CD14-positive monocyte (primary cell): Measurements from ENCODE around the gene REEP1. TPM values are rescaled to one million over a fixed set of nuclear protein-coding genes. Genes with fewer than 3 reads are reported as not detected.

Experiments
- DNase-seq, 3 donors: peaks; one replicate each; pipeline ENCODE4 v3.0.0-alpha.2; 2011 to 2022
- H2AFZ ChIP-seq: 2 replicates; pipeline ENCODE4 v1.6.0; 2012; ENCODE audit warnings: mild to moderate bottlenecking, low read depth, low read length, inconsistent platforms; ENCODE audit not compliant: insufficient read depth, poor library complexity, severe bottlenecking
- H3K27ac ChIP-seq, 2 donors: 1 replicate in 1 of 2; 2 replicates in 1 of 2; pipeline ENCODE4 v1.5.1; 2012 to 2013; ENCODE audit warnings: low read length in 2 of 2, control low read depth in 1 of 2, inconsistent platforms in 1 of 2, low read depth in 1 of 2, mild to moderate bottlenecking in 1 of 2
- H3K27me3 ChIP-seq, 2 donors: one replicate each; pipeline versions ENCODE4 v1.6.0 to v1.6.1; 2011 to 2013; ENCODE audit warnings: low read length in 2 of 2; ENCODE audit not compliant: control insufficient read depth in 2 of 2, insufficient read depth in 2 of 2
- H3K36me3 ChIP-seq, 2 donors: replicated peaks in 1 of 2; 1 replicate in 1 of 2; 2 replicates in 1 of 2; pipeline versions ENCODE4 v1.5.1 to v1.6.1; 2012 to 2013; ENCODE audit warnings: low read length in 2 of 2, control low read depth in 1 of 2, inconsistent platforms in 1 of 2, mild to moderate bottlenecking in 1 of 2; ENCODE audit not compliant: insufficient read depth in 2 of 2, control insufficient read depth in 1 of 2
- H3K4me1 ChIP-seq, 2 donors: 1 replicate in 1 of 2; 2 replicates in 1 of 2; pipeline versions ENCODE4 v1.5.1 to v1.6.1; 2012 to 2013; ENCODE audit warnings: low read length in 2 of 2, control low read depth in 1 of 2, inconsistent platforms in 1 of 2, mild to moderate bottlenecking in 1 of 2, moderate library complexity in 1 of 2; ENCODE audit not compliant: insufficient read depth in 2 of 2, control insufficient read depth in 1 of 2
- H3K4me2 ChIP-seq: replicated peaks from 2 replicates; pipeline ENCODE3; 2012; ENCODE audit warnings: low read length, moderate library complexity, mild to moderate bottlenecking; ENCODE audit not compliant: poor library complexity, severe bottlenecking; ENCODE audit errors: extremely low read depth
- H3K4me3 ChIP-seq, 3 experiments: fragments of 200-600 bp in 1 of 3; sonication (generic) in 1 of 3; replicated peaks in 1 of 3; 1 replicate in 2 of 3; 2 replicates in 1 of 3; pipeline ENCODE4 v1.5.1; 2011 to 2013; ENCODE audit warnings: low read length in 3 of 3, mild to moderate bottlenecking in 3 of 3, control low read depth in 2 of 3, low read depth in 2 of 3, inconsistent platforms in 1 of 3, moderate library complexity in 1 of 3
- H3K79me2 ChIP-seq: 2 replicates; pipeline ENCODE4 v1.6.0; 2012; ENCODE audit warnings: mild to moderate bottlenecking, control low read depth, inconsistent platforms, low read length, moderate library complexity; ENCODE audit not compliant: insufficient read depth
- H3K9ac ChIP-seq: 2 replicates; pipeline ENCODE4 v1.6.0; 2017; ENCODE audit warnings: low read length, mild to moderate bottlenecking; ENCODE audit not compliant: insufficient read depth, poor library complexity, severe bottlenecking
- H3K9me3 ChIP-seq, 2 donors: replicated peaks in 1 of 2; 1 replicate in 1 of 2; 2 replicates in 1 of 2; pipeline versions ENCODE4 v1.5.1 to v1.6.1; 2012 to 2013; ENCODE audit warnings: low read length in 2 of 2, control low read depth in 1 of 2; ENCODE audit not compliant: control insufficient read depth in 1 of 2, insufficient read depth in 1 of 2
- H4K20me1 ChIP-seq: 2 replicates; pipeline ENCODE4 v1.6.0; 2012; ENCODE audit warnings: mild to moderate bottlenecking, low read length, control low read depth, moderate library complexity; ENCODE audit not compliant: insufficient read depth
- H3K27ac Mint-ChIP-seq, 7 donors: one replicate each; pipeline ENCODE4 v1.8.0; 2020; ENCODE audit warnings: mild to moderate bottlenecking in 7 of 7, mixed read lengths in 7 of 7, moderate library complexity in 6 of 7, inconsistent platforms in 2 of 7
- H3K27me3 Mint-ChIP-seq, 3 donors: one replicate each; pipeline ENCODE4 v1.8.0; 2021 to 2022; ENCODE audit warnings: low read depth in 3 of 3, mild to moderate bottlenecking in 3 of 3, mixed read lengths in 3 of 3, moderate library complexity in 3 of 3, inconsistent platforms in 1 of 3
- H3K36me3 Mint-ChIP-seq, 2 donors: one replicate each; pipeline ENCODE4 v1.8.0; 2020; ENCODE audit warnings: mixed read lengths in 2 of 2, inconsistent platforms in 1 of 2, mild to moderate bottlenecking in 1 of 2
- H3K4me1 Mint-ChIP-seq: one replicate; pipeline ENCODE4 v1.8.0; 2020; ENCODE audit warnings: mild to moderate bottlenecking, mixed read lengths
- H3K4me3 Mint-ChIP-seq, 2 donors: one replicate each; pipeline ENCODE4 v1.8.0; 2020; ENCODE audit warnings: mild to moderate bottlenecking in 2 of 2, mixed read lengths in 2 of 2, moderate library complexity in 1 of 2
- H3K9me3 Mint-ChIP-seq, 7 donors: one replicate each; pipeline ENCODE4 v1.8.0; 2020 to 2022; ENCODE audit warnings: mixed read lengths in 7 of 7, mild to moderate bottlenecking in 6 of 7, moderate library complexity in 6 of 7, inconsistent platforms in 2 of 7
- CTCF ChIP-seq: fragments of 200-600 bp; IDR thresholded peaks from one replicate; pipeline ENCODE4 v1.8.0; 2022; ENCODE audit warnings: antibody characterized with exemption, mild to moderate bottlenecking
- WGBS: methylation state at CpG from one replicate; pipeline ENCODE4 v1.1.5; 2013; ENCODE audit warnings: missing lambda C conversion rate; ENCODE audit not compliant: insufficient coverage; 5-methylcytosine and 5-hydroxymethylcytosine counted together
- intact Hi-C, 2 donors: fragments of 100-400 bp; cut with micrococcal nuclease; formaldehyde crosslinking; loops; one replicate each; pipeline versions ENCODE4 v1.15.0 to v1.15.1; 2023
- polyA plus RNA-seq, 3 donors: library from polyadenylated mRNA; depleted of rRNA in 1 of 3; unstranded in 2 of 3; stranded (reverse) in 1 of 3; fragments of 300-500 nt in 2 of 3; fragments of >200 nt in 1 of 3; fragmentation: Illumina TruSeq in 2 of 3; gene quantifications; 1 replicate in 2 of 3; 2 replicates in 1 of 3; pipeline ENCODE4 v1.2.3, GENCODE V29; 2012 to 2021

REEP1 gene
- polyA plus RNA-seq, 3 donors: not detected

- Histone ChIP-seq H3K27ac (no peak overlapping the region), H3K4me2 (no peak overlapping the region), H3K36me3 (no peaks in the 10 kb centered on the region), H3K79me2 (no peaks in the 10 kb centered on the region), H4K20me1 (no peaks in the 10 kb centered on the region), H3K4me3 (no peak overlapping the region), H3K9me3 (peaks cover 0 to 5% of the 10 kb centered on the region in 2 donors), H3K4me1 (no peaks in the 10 kb centered on the region), H2AFZ (no peak overlapping the region), H3K27me3 (peaks cover 23 to 29% of the 10 kb centered on the region in 2 donors), H3K9ac (no peak overlapping the region)
- H3K4me1 Mint-ChIP-seq: peaks cover 9% of the 10 kb centered on the region
- no peak overlapping the region for H3K4me3 Mint-ChIP-seq
- DNase-seq: no peak
- intact Hi-C loops: no loop called here
- no peak for TF ChIP-seq CTCF
- peaks cover 0 to 13% (median 3%) of the 10 kb centered on the region in 7 donors for H3K9me3 Mint-ChIP-seq
- H3K36me3 Mint-ChIP-seq: no peaks in the 10 kb centered on the region
- peaks cover 27 to 55% (median 36%) of the 10 kb centered on the region in 3 donors for H3K27me3 Mint-ChIP-seq
- WGBS: 100% methylated on average over 2 of the region's 3 CpGs
- H3K27ac Mint-ChIP-seq: no peak overlapping the region
These were observed 6.0 kb downstream of the REEP1 start for GRCh38 chr2:86331384-86331783.

GRCh38 chr2:86330001-86330400 is 7.4 kb downstream of the REEP1 start:
- peaks cover 0 to 8% (median 2%) of the 10 kb centered on the region in 7 donors for H3K9me3 Mint-ChIP-seq
- no peak for TF ChIP-seq CTCF
- DNase-seq: peak in 1 of 3 donors; percentile 8

More at GRCh38 chr2:86330001-86330400, 7.4 kb downstream of the REEP1 start:
- Histone ChIP-seq H3K79me2 (no peaks in the 10 kb centered on the region), H3K27me3 (peaks cover 14 to 17% of the 10 kb centered on the region in 2 donors), H3K9ac (no peak overlapping the region), H2AFZ (no peak overlapping the region), H3K4me3 (no peak overlapping the region), H4K20me1 (no peaks in the 10 kb centered on the region), H3K27ac (no peak overlapping the region), H3K36me3 (no peaks in the 10 kb centered on the region), H3K4me2 (no peak overlapping the region), H3K4me1 (no peaks in the 10 kb centered on the region), H3K9me3 (no peaks in the 10 kb centered on the region)
- Mint-ChIP-seq H3K27me3 (peaks cover 17 to 43% (median 22%) of the 10 kb centered on the region in 3 donors), H3K36me3 (no peaks in the 10 kb centered on the region), H3K4me3 (no peak overlapping the region), H3K4me1 (peaks cover 6% of the 10 kb centered on the region), H3K27ac (peak overlapping the region in 1 of 7 donors; percentile 31)
- intact Hi-C loops: no loop called here
- no CpG with 5 or more reads among the region's 2 CpGs for whole genome bisulfite sequencing
